Cardiac fibroblast (primary cell): ENCODE results near the gene MMRN1.

Experiments used
- DNase-seq, 2 donors: peaks; one replicate each; pipeline versions ENCODE4 v3.0.0 to v3.0.0-alpha.2; 2010; ENCODE audit warnings: low read depth in 2 of 2
- H3K4me3 ChIP-seq, 2 donors: replicated peaks in 1 of 2; 1 replicate in 1 of 2; 2 replicates in 1 of 2; pipeline ENCODE4 v1.5.1; 2011; ENCODE audit warnings: low read depth in 2 of 2, low read length in 2 of 2, mild to moderate bottlenecking in 2 of 2, moderate library complexity in 1 of 2
- TF ChIP-seq, protein P1 (sequence below): IDR thresholded peaks from one replicate; pipeline ENCODE4 v1.5.1; 2011; ENCODE audit warnings: low read depth, mild to moderate bottlenecking, low read length, inconsistent platforms

Gene MMRN1

DNA sequence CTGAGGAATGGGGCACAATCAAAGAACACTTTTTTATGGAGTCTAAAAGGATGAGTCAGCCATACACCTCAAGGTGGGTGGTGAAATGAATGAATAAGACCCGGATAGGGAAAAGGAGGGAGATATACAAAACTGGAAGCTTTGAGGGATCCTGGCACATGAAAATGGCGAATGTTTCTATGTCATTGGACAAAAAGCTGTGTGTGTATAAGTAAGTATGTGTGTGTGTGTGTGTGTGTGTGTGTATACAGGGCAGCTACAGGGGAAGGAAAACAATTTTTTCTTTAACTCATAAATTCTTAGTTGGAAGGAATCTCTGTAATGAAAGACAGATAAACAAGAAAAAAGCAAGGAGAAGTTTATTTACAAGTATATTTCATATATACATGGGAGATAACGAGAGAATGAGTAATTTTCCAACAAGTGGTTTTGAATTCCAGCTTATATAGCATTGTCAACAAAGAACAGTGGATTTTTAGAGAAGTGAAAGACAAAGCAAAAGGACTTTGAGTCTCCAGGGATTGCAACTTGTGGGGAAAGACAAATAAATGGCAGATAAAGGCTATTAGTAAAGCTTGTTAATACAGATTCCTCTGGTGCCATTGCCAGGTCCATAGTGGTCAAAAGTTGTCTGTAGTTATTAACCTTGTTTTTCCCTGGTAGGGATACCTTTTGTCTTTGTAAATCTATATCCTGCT, 99.7 kb downstream of the MMRN1 start:
- DNase-seq = no peak
- no peak overlapping the region for H3K4me3 ChIP-seq
- TF ChIP-seq, protein P1, sequence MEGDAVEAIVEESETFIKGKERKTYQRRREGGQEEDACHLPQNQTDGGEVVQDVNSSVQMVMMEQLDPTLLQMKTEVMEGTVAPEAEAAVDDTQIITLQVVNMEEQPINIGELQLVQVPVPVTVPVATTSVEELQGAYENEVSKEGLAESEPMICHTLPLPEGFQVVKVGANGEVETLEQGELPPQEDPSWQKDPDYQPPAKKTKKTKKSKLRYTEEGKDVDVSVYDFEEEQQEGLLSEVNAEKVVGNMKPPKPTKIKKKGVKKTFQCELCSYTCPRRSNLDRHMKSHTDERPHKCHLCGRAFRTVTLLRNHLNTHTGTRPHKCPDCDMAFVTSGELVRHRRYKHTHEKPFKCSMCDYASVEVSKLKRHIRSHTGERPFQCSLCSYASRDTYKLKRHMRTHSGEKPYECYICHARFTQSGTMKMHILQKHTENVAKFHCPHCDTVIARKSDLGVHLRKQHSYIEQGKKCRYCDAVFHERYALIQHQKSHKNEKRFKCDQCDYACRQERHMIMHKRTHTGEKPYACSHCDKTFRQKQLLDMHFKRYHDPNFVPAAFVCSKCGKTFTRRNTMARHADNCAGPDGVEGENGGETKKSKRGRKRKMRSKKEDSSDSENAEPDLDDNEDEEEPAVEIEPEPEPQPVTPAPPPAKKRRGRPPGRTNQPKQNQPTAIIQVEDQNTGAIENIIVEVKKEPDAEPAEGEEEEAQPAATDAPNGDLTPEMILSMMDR = no peak

DNA sequence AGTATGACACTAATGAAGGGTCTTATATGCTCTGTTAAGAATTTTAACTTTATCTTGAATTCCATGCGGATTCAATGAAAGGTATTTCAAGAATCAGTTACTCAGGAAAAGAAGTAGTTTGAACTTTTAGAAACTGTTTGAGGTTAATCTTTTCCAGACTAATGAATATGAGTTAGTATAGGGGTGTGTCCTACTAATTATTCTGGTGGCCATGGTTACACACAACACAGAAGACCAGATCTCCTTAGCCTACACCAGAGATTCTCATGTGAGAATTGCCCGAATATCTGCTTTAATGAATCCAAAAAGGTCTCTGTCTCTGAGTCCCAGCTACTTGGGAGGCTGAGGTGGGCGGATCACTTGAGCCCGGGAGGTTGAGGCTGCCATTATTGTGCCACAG, 100.4 kb downstream of the MMRN1 start:
- TF ChIP-seq, protein P1 = no peak
- DNase-seq = no peak
- no peak overlapping the region for H3K4me3 ChIP-seq

DNA sequence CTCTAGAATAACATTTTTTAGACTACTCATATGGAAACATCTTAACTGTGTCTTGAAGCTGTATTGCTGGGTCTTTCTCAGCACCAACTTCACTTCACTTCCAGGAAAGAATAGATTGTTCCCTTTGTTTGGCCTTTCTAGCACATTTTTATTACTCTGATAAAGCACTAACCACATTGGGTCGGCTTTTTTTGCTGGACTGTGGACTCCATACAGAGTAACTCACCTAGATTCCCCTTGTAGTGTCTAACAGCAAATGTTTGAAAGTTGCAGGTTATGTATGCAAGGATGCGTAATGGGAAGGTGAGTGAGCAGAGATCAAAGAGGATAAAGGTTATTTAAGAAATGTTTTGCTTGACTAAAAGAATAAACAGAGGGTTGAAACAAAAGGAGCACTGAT, 101.2 kb downstream of the MMRN1 start:
- no peak overlapping the region for H3K4me3 ChIP-seq
- no peak for DNase-seq
- TF ChIP-seq, protein P1 = no peak

DNA sequence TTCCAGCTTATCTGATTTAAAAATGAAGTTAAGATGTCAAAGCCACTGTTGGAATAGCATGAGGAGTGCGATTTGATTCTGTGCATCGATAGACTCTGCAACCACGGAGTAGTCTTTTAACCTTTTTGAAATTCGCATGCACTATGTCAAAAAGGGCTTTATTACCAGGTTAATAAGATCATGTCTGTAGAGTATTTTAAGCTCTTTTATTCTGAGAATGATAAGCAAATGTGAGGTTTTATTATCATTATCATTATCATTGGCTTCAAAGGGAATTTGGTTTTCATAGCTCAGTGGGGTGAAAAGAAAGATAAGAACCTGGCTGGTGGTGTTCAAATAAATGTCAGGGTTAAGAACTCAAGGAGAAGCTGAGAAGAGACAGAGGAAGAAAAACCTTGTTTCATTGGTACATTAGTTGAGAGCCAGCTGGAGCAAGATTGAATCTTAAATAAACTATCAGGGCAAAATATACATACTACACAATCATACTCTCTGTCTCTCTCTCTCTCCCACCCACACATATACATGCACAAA, 102.6 kb downstream of the MMRN1 start:
- TF ChIP-seq, protein P1 = no peak
- no peak for DNase-seq
- no peak overlapping the region for H3K4me3 ChIP-seq

DNA sequence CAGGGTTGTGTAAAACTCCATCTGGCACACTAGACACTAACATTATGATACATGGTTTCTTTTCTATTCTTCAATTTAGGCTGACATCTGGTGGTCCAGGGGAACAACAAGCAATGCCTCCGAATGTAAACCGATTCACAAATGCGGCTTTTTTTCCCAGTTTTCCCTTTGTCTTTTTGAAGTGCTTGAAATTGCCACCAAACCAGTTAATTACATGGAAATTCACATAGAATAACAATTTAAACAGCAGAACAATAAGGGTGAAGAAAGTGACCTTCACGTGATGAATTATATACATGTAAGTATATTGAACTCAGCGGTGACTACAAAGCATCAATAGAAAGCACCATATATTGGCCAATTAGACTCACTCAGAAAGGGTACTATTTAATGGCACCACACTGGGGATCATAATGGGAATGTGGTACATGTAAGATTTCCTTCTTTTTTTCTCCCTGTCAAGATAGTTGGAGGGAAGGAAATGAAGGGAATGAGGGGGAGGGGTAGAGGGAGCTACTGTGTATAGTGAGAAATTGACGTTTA, 103.9 kb downstream of the MMRN1 start:
- no peak for DNase-seq
- no peak overlapping the region for H3K4me3 ChIP-seq
- TF ChIP-seq, protein P1 = no peak

DNA sequence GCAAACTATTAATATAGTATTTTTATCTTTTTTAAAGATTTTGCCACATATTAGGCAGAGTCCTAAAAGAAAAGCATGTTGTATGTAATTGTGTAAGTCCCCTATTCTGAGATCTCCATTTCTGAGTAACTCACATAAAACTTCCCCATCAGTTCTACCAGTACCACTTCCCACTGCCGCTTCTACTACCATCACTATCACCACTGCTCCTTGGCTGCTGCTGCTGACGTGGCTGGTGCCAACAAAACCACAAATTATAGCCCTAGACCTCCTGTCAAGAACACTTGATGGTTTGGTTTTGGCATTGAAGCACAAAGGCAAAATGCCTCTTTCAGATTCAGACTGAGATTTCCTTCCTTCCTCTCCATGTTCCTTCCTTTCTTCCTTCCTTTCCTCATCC, 106.4 kb downstream of the MMRN1 start:
- no peak for DNase-seq
- TF ChIP-seq, protein P1 = no peak
- H3K4me3 ChIP-seq = no peak overlapping the region
